Activated CD8-positive, alpha-beta memory T cell treated with anti-CD3 and anti-CD28 coated beads for 36 hours (primary cell): Measurements from ENCODE around the gene KLF11. TPM values are rescaled to one million over a fixed set of nuclear protein-coding genes. Genes with fewer than 3 reads are reported as not detected.
"Not testable (repeated sequence)": the region's sequence is repeated elsewhere in the genome, so short reads cannot be mapped to it uniquely, and the experiment has no call there.

Experiments
- CTCF ChIA-PET: fragments of 350-600 bp; sonication (Branson Sonifier 250); formaldehyde crosslinking; loops from one replicate; lab custom pipeline; 2021; ENCODE audit warnings: antibody characterized with exemption; lab: Charles Lee
- POLR2A ChIA-PET: fragments of 350-600 bp; sonication (Branson Sonifier 250); formaldehyde crosslinking; loops from one replicate; lab custom pipeline; 2021; ENCODE audit warnings: antibody characterized with exemption; lab: Charles Lee
- total RNA-seq, 2 experiments: library from RNA; stranded (reverse); gene quantifications; one replicate each; pipeline ENCODE4 v1.2.3, GENCODE V29; 2021

The KLF11 gene
- total RNA-seq, 2 experiments from 2014 or later, result 6.5 to 6.6 TPM

GRCh38 chr2:10007921-10008808, 35.2 kb upstream of the KLF11 start:
- POLR2A ChIA-PET, result no interaction called here
- CTCF ChIA-PET, result interaction anchor here (2.1 kb wide), 1 partner anchor 24 kb away, joined by 4 read pairs; no protein-coding TSS in a partner anchor

- CTCF ChIA-PET, result interaction anchor here (2.1 kb wide), 1 partner anchor 25 kb away, joined by 4 read pairs; no protein-coding TSS in a partner anchor
- POLR2A ChIA-PET, result no interaction called here
Measured at GRCh38 chr2:10008809-10009176, 34.6 kb upstream of the KLF11 start.

DNA sequence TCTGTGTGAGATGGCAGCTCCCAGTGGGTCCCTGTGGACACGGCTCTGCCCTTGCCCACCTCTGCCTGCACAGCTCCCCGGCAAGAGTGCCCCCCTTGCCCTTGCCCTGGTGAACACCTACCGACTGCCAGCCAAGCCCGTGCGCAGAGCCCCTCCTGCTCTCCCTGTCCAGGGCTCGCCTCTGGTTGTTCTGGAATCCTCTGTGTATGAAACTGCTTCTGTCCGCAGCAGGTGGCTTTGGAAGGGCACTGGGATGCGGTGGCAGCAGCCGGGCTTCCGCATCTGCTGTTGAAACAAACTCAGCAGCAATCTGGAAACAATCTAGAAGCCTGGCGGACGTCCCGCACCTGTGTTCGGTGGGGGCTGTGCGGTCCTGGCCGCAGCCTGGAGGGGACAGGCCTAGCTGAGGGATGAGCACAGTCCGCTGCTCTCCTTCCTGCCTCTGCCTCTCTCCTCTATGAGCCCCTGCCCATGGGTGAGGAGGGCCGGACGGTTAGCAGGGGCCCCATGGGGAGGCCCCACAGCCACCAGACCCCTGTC, 34.0 kb upstream of the KLF11 start:
- POLR2A ChIA-PET, result no interaction called here
- CTCF ChIA-PET, result interaction anchor here (2.1 kb wide), 1 partner anchor 25 kb away, joined by 4 read pairs; no protein-coding TSS in a partner anchor

DNA sequence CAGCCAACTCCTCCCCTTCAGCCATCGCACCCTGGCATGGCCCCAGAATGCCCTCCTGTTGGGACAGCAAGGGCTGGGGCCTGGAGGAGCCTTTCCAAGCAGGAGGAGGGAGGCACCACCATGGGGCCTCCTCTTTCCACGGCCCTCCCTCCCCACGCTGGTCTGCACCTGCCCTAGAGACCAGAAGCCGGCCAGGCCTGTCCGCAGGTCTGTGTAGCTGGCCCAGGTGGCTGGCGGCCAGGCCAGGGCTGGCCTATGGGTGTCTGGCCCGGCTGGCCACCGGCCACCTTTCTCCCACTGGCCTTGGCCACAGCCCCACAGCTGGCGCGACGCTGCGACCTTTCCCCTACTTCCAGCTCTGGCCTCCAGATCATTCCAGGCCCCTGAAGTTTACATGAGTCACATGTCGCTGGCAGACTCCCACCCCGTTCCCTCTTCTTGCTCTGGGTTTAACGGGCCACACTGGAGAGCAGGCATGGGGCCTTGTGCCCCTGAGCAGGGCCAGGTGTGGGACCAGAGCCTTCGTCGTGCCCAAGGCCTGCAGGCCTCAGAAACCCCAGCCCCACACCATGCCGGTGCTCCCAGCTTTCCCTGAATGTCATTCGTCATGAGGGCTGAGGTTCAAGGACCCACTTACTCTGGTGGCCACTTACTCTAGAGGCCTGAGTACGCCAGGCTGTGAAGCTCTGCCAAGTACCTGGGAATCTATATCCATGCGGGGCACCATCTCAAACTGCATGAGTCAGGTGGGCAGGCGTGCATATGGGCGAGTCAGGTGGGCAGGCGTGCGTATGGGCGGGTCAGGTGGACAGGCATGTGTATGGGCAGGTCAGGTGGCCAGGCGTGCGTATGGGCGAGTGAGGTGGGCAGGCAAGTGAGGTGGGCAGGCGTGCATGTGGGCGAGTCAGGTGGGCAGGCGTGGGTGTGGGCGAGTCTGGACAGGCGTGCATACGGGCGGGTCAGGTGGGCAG, 33.3 kb upstream of the KLF11 start:
- ChIA-PET POLR2A (no interaction called here), CTCF (interaction anchor here (2.1 kb wide), 1 partner anchor 26 kb away, joined by 4 read pairs; no protein-coding TSS in a partner anchor)

- POLR2A ChIA-PET, CTCF ChIA-PET: not testable (repeated sequence)
Measured at GRCh38 chr2:10010861-10011605, 32.3 kb upstream of the KLF11 start.

DNA sequence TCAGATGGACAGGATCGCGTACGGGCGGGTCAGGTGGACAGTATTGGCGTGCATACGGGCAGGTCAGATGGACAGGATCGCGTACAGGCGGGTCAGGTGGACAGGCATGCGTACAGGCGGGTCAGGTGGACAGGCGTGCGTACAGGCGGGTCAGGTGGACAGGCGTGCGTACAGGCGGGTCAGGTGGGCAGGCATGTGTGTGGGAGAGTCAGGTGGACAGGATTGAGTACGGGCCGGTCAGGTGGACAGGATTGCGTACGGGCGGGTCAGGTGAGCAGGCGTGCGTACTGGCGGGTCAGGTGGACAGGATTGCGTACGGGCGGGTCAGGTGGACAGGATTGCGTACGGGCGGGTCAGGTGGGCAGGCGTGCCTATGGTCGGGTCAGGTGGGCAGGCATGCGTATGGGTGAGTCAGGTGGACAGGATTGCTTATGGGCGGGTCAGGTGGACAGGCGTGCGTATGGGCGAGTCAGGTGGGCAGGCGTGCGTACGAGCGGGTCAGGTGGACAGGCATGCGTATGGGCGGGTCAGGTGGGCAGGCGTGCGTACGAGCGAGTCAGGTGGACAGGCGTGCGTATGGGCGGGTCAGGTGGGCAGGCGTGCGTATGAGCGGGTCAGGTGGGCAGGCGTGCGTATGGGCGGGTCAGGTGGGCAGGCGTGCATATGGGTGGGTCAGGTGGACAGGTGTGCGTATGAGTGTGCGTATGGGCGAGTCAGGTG, 31.6 kb upstream of the KLF11 start:
- POLR2A ChIA-PET, CTCF ChIA-PET: not testable (repeated sequence)

DNA sequence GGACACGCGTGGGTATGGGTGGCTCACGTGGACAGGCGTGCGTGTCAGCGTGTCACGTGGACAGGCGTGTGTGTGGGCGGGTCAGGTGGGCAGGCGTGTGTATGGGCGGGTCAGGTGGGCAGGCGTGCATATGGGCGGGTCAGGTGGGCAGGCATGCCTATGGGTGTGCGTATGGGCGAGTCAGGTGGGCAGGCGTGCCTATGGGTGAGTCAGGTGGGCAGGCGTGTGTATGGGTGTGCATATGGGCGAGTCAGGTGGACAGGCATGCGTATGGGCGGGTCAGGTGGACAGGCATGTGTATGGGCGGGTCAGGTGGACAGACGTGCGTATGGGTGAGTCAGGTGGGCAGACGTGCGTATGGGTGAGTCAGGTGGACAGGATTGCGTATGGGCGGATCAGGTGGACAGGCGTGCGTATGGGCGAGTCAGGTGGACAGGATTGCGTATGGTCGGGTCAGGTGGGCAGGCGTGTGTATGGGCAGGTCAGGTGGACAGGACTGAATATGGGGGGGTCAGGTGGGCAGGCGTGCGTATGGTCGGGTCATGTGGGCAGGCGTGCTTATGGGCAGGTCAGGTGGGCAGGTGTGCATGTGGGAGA, 30.9 kb upstream of the KLF11 start:
- CTCF ChIA-PET, POLR2A ChIA-PET: not testable (repeated sequence)

DNA sequence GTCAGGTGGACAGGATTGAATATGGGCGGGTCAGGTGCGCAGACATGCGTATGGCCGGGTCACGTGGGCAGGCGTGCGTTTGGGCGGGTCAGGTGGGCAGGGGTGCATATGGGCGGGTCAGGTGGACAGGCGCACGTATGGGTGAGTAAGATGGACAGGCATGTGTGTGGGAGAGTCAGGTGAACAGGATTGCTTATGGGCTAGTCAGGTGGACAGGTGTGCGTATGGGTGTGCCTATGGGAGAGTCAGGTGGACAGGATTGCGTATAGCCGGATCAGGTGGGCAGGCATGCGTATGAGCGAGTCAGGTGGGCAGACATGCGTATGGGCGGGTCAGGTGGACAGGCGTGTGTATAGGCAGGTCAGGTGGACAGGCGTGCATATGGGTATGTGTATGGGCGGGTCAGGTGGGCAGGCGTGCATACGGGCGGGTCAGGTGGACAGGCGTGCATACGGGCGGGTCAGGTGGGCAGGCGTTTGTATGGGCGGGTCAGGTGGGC, 30.3 kb upstream of the KLF11 start:
- CTCF ChIA-PET, result no interaction called here
- POLR2A ChIA-PET, result no interaction called here

GRCh38 chr2:10013651-10014417, 29.5 kb upstream of the KLF11 start:
- POLR2A ChIA-PET, CTCF ChIA-PET: not testable (repeated sequence)

GRCh38 chr2:10014418-10015190, 28.7 kb upstream of the KLF11 start:
- POLR2A ChIA-PET, result no interaction called here
- CTCF ChIA-PET, result no interaction called here

GRCh38 chr2:10015376-10015989, 27.9 kb upstream of the KLF11 start:
- CTCF ChIA-PET, POLR2A ChIA-PET: not testable (repeated sequence)

DNA sequence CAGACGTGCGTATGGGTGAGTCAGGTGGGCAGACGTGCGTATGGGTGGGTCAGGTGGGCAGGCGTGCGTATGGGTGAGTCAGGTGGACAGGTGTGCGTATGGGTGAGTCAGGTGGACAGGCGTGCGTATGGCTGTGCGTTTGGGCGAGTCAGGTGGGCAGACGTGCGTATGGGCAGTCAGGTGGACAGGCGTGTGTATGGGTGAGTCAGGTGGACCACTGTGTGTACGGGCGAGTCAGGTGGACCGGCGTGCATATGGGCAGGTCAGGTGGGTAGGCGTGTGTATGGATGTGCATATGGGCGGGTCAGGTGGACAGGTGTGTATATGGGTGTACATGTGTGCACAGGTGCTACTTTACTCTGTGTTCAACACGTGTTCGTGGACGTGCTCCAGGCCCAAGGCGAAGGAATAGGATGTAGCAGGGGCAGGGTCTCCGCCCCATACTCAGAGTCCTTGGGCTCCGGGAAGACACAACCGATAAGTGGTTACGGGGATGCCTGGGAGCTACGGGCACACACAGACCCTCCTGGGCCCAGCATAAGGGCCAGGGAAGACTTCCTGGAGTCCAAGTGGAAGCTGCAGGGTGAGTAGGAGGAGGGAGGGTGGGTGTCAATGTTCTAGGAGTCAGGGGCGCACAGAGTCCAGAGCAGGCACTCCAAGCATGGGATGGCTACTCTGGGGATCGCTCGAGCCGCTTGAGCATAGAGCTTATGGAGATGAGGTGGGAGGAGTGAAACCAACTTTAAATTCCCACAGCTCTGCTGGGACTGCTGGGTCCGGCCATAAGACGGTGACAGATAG, 27.1 kb upstream of the KLF11 start:
- ChIA-PET CTCF (no interaction called here), POLR2A (no interaction called here)

DNA sequence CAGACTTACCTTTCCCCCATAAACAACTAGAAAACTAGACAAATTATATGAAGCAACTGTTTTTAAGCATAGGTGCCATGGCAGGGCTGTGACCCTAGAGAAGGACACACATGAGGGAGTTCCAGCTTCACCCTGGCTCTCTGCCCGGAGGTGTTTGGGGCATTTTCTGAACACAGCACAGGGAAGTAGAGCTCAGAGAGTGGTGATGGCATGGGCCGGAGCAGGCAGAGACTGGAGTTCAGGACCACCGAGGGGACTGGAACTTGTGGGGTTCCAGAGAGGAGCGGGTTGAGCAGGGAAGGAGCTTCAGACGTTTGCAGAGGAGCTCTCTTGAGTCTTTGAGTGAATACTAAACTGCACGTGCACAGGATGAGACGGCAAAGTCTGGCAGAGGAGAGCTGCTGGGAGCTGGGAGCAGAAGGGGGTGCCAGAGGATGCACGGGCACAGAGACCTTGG, 26.5 kb upstream of the KLF11 start:
- POLR2A ChIA-PET, result no interaction called here
- CTCF ChIA-PET, result no interaction called here

DNA sequence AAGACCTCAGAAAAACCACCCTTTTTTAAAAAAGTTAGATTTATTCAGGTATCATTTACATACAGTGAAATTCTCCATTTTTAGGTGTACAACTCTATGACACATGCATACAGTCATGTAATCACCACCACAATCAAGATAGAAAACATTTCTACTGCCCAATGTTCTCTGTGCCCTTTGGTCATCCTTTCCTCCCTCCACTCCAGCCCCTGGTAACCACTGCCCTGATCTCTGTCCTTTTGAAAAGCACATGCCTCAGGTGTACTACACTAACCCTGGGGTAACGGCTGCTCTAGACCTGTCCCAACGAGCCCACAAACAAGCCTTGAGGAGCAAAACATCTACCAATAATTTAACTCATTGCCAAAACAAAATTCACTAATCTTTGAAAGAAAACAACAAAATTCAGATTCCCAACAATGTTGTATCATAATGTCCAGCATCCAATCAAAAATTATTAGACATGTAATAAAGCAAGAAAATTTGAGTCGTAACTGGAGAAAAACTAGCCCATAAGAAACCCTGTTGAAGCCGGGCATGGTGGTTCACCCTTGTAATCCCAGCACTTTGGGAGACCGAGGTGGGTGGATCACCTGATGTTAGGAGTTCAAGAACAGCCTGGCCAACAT, 25.9 kb upstream of the KLF11 start:
- ChIA-PET CTCF (no interaction called here), POLR2A (no interaction called here)

GRCh38 chr2:10019174-10019573, 24.2 kb upstream of the KLF11 start:
- ChIA-PET POLR2A (no interaction called here), CTCF (interaction anchor here (1.1 to 1.6 kb wide), 3 partner anchors 11 to 53 kb away, joined by 3 to 6 read pairs (median 3); no protein-coding TSS in a partner anchor)
